Thoracic aorta (tissue), 2 donors: ENCODE data around the gene ZRSR2. TPM values are rescaled to one million over a fixed set of nuclear protein-coding genes. Genes with fewer than 3 reads are reported as not detected.

Source experiments
- ATAC-seq: fragments of 150-250 bp; one replicate; pipeline ENCODE4 v1.8.0; 2017; ENCODE audit warnings: low read depth; ENCODE audit not compliant: insufficient number of reproducible peaks, low FRiP score
- DNase-seq: peaks from one replicate; pipeline ENCODE4 v3.0.0-alpha.2; 2020; ENCODE audit warnings: low spot score
- H3K27ac ChIP-seq, 2 donors: fragments of 200-600 bp; sonication (generic); 1 replicate in 1 of 2; 2 replicates in 1 of 2; pipeline ENCODE4 v1.5.1; 2016; ENCODE audit warnings: mild to moderate bottlenecking in 2 of 2, moderate library complexity in 2 of 2
- H3K27me3 ChIP-seq: fragments of 200-600 bp; sonication (generic); replicated peaks from 2 replicates; pipeline ENCODE4 v1.6.0; 2016; ENCODE audit warnings: mild to moderate bottlenecking; ENCODE audit not compliant: insufficient read depth
- H3K36me3 ChIP-seq: fragments of 200-600 bp; sonication (generic); one replicate; pipeline ENCODE4 v1.5.1; 2016
- H3K4me1 ChIP-seq, 2 donors: fragments of 200-600 bp; sonication (generic); 1 replicate in 1 of 2; 2 replicates in 1 of 2; pipeline versions ENCODE4 v1.5.1 to v1.6.0; 2016; ENCODE audit warnings: low read depth in 2 of 2, mild to moderate bottlenecking in 1 of 2; ENCODE audit not compliant: control insufficient read depth in 1 of 2
- H3K4me3 ChIP-seq: fragments of 200-600 bp; sonication (generic); 2 replicates; pipeline ENCODE4 v1.5.1; 2016; ENCODE audit warnings: mild to moderate bottlenecking
- H3K9me3 ChIP-seq: fragments of 200-600 bp; sonication (generic); 2 replicates; pipeline ENCODE4 v1.5.1; 2016
- total RNA-seq, 2 donors: library from RNA; depleted of rRNA; stranded (reverse); fragments of >200 nt; gene quantifications; one replicate each; pipeline versions ENCODE4 v1.1.0 to v1.2.3, GENCODE V29; 2016
- TF ChIP-seq, protein P1 (sequence below): fragments of 200-600 bp; sonication (generic); IDR thresholded peaks from one replicate; pipeline ENCODE4 v1.5.1; 2019; ENCODE audit warnings: antibody characterized with exemption

ZRSR2 gene
- total RNA-seq, 2 donors from 2014 or later = 6.4 to 7.1 TPM

DNA sequence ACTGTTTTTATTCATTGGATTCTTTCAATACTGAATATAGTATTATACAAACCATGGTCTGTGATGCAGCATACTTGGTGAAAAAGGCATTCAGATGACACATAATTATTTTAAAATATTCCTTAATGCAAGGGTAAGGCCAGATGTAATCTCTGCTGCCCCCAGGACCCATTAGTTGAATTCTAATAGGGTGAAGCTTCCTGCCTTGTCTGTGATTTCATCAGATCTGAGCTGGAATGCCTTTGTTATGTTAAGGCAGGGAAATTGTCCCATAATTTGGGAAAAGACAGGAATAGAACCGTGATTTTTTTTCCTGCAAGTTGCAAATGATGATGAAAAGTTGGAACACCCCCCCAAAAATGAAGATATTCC lies 26.1 kb downstream of the ZRSR2 start:
- ATAC-seq (no peak), DNase-seq (no peak)
- Histone ChIP-seq H3K27me3 (no peaks in the 10 kb centered on the region), H3K27ac (no peak overlapping the region), H3K4me3 (no peak overlapping the region), H3K36me3 (peaks cover 11% of the 10 kb centered on the region), H3K9me3 (no peaks in the 10 kb centered on the region), H3K4me1 (no peaks in the 10 kb centered on the region)
- TF ChIP-seq, protein P1, sequence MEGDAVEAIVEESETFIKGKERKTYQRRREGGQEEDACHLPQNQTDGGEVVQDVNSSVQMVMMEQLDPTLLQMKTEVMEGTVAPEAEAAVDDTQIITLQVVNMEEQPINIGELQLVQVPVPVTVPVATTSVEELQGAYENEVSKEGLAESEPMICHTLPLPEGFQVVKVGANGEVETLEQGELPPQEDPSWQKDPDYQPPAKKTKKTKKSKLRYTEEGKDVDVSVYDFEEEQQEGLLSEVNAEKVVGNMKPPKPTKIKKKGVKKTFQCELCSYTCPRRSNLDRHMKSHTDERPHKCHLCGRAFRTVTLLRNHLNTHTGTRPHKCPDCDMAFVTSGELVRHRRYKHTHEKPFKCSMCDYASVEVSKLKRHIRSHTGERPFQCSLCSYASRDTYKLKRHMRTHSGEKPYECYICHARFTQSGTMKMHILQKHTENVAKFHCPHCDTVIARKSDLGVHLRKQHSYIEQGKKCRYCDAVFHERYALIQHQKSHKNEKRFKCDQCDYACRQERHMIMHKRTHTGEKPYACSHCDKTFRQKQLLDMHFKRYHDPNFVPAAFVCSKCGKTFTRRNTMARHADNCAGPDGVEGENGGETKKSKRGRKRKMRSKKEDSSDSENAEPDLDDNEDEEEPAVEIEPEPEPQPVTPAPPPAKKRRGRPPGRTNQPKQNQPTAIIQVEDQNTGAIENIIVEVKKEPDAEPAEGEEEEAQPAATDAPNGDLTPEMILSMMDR = no peak

DNA sequence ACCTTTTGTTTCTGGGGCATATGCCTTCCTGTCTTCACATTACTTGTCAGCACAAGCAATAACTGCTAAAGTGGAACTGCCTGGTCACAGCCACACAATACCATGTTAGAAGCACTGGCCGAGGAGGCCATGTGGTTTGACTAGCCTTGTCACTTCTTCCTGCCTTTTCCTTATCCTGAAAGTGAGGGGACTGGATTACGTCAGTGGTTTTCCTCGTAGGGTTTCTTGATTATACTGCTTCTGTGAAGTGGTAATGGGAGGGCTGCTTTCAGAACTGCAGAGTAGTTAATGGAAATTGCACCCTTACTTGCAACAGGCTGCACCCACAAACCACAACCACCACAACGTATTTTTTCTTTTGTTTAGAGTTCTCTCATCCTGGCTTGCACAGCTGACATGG lies 26.6 kb downstream of the ZRSR2 start:
- DNase-seq (no peak), ATAC-seq (no peak)
- Histone ChIP-seq H3K9me3 (no peaks in the 10 kb centered on the region), H3K4me3 (no peak overlapping the region), H3K36me3 (peaks cover 11% of the 10 kb centered on the region), H3K4me1 (no peaks in the 10 kb centered on the region), H3K27me3 (no peaks in the 10 kb centered on the region), H3K27ac (no peak overlapping the region)
- TF ChIP-seq, protein P1 = no peak

DNA sequence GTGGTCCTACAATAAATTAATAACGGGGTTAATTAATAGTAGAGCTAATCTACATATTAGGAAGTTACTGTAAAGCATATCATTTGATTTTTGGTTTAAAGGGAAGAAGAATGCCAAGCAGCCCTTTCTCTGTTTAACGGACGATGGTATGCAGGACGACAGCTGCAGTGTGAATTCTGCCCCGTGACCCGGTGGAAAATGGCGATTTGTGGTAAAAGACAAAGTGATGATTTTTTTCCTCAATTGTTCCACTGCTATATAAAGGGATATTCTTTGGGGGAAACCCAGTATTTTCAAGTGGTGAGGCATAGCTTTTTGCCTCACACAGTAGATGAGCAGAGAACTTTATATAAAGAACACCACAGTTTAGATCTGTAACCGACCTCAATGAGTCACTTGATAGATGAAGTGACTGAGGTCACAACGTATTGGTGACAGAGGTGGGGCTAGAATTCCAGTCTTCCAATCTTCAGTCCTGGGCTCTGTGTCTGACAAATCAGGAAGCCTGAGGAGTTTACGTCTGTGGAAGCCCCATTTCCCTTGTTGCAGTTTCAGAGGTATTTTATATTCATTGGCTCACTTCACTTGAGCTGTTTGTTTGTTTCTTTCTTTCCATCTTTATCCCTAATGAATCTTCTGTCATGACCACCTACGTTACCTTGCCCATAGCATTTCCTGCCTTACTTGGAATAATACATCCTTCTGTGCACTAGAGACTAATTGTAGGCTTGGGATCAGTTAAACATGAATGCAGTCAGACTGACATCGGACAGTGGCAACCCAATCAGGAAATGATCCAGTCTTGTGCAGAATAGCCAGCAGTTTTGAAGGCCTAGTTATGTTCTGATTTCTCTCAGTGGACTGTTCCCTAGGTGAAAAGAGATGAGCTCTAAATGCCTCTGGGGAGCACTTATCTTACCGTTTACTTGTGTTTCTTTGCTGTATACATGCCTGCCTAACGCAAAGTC lies 30.1 kb downstream of the ZRSR2 start:
- DNase-seq (no peak), ATAC-seq (no peak)
- TF ChIP-seq, protein P1 = no peak
- H3K27ac ChIP-seq = no peak overlapping the region
- no peak overlapping the region for H3K4me3 ChIP-seq
- no peaks in the 10 kb centered on the region for H3K27me3 ChIP-seq
- H3K4me1 ChIP-seq = no peaks in the 10 kb centered on the region
- no peaks in the 10 kb centered on the region for H3K9me3 ChIP-seq
- peaks cover 5% of the 10 kb centered on the region for H3K36me3 ChIP-seq

DNA sequence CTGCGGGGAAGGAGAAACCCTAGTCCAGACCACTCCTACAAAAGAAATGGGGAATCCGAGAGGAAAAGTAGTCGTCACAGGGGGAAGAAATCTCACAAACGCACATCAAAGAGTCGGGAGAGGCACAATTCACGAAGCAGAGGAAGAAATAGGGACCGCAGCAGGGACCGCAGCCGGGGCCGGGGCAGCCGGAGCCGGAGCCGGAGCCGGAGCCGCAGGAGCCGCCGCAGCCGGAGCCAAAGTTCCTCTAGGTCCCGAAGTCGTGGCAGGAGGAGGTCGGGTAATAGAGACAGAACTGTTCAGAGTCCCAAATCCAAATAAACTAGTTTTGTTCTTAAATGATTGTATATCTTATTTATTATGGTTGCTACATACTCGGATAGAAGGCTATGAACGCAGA lies 32.6 kb downstream of the ZRSR2 start:
- DNase-seq (no peak), ATAC-seq (no peak)
- no peak overlapping the region for H3K27ac ChIP-seq
- H3K27me3 ChIP-seq = no peaks in the 10 kb centered on the region
- peaks cover 5% of the 10 kb centered on the region for H3K36me3 ChIP-seq
- no peak overlapping the region for H3K4me3 ChIP-seq
- TF ChIP-seq, protein P1 = no peak
- H3K4me1 ChIP-seq = no peaks in the 10 kb centered on the region
- no peaks in the 10 kb centered on the region for H3K9me3 ChIP-seq

DNA sequence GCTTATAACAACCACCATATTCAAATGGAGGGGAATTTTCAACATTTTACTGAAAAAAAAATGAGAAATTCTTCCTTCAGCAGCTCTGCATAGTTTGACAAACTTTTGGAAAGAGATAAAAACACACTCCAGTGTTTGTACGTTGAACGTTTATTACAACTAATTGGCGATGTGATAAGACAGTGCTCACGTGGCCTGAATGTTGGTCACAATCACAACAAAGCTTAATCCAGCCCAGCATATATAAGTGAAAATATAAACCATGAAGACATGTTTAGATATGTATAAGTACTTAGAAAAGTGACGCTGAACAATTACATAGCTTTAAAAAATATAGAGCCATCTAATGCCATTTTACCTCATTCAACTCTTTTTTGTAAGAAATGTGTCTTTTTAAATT lies 35.7 kb downstream of the ZRSR2 start:
- Histone ChIP-seq H3K27me3 (no peaks in the 10 kb centered on the region), H3K4me3 (no peak overlapping the region), H3K9me3 (no peaks in the 10 kb centered on the region), H3K27ac (no peak overlapping the region), H3K36me3 (peaks cover 1% of the 10 kb centered on the region), H3K4me1 (no peaks in the 10 kb centered on the region)
- no peak for ATAC-seq
- TF ChIP-seq, protein P1 = no peak
- DNase-seq = no peak
